ENCODE results near the gene GBA2. TPM values are rescaled to one million over a fixed set of nuclear protein-coding genes. Genes with fewer than 3 reads are reported as not detected.

GBA2 gene
- total RNA-seq, 6 experiments from 2014 or later = 29.5 to 53.7 (median 35.2) TPM

- intact Hi-C loops (cut with DNase I) = loop anchor here in 1 of 2 donors (5.0 kb wide), 1 partner anchor 41 kb away; no protein-coding TSS in a partner anchor
- H3K36me3 ChIP-seq = peaks cover 27 to 58% (median 34%) of the 10 kb centered on the region in 4 donors
- peak; percentile 79 to 92 (median 92) for ATAC-seq
- no peak overlapping the region for H3K4me3 ChIP-seq
- no peaks in the 10 kb centered on the region for H3K9me3 ChIP-seq
- no peak overlapping the region for H3K27ac ChIP-seq
- no peaks in the 10 kb centered on the region for H3K27me3 ChIP-seq
- 34% methylated on average over 5 of the region's 9 CpGs for WGBS (ENCODE audit: insufficient coverage, low coverage, low lambda C conversion rate, missing lambda C conversion rate)
- TF ChIP-seq CTCF (IDR thresholded peaks at IDR 0.05) (peak; percentile 73 to 94 (median 90)), POLR2A (IDR thresholded peaks at IDR 0.05) (no peak)
- peak in 1 of 3 donors; percentile 65 for DNase-seq
- H3K4me1 ChIP-seq = no peaks in the 10 kb centered on the region
These were observed 52.4 kb downstream of the GBA2 start for GRCh38 chr9:35696520-35697215.

- WGBS (ENCODE audit: insufficient coverage, low coverage, low lambda C conversion rate, missing lambda C conversion rate) = 75% methylated on average over 1 of the region's 3 CpGs
- H3K4me3 ChIP-seq = no peak overlapping the region
These were observed 53.1 kb downstream of the GBA2 start for GRCh38 chr9:35695943-35696401.

GRCh38 chr9:35691757-35692301 lies 57.2 kb downstream of the GBA2 start:
- H3K36me3 ChIP-seq = peaks cover 0 to 10% (median 0%) of the 10 kb centered on the region in 4 donors
- no peak overlapping the region for H3K4me3 ChIP-seq
- intact Hi-C loops (cut with DNase I) = no loop called here
- WGBS (ENCODE audit: insufficient coverage, low coverage, low lambda C conversion rate, missing lambda C conversion rate) = 86% methylated on average over 10 of the region's 13 CpGs
- H3K27me3 ChIP-seq = no peaks in the 10 kb centered on the region
- H3K9me3 ChIP-seq = no peaks in the 10 kb centered on the region
- no peak overlapping the region for H3K27ac ChIP-seq
- peaks cover 0 to 2% (median 0%) of the 10 kb centered on the region in 4 donors for H3K4me1 ChIP-seq
- no peak for TF ChIP-seq POLR2A (IDR thresholded peaks at IDR 0.05)
- TF ChIP-seq CTCF (IDR thresholded peaks at IDR 0.05) = no peak
- ATAC-seq (no peak), DNase-seq (peak in 1 of 3 donors; percentile 14)

More at GRCh38 chr9:35695943-35696401, 53.1 kb downstream of the GBA2 start:
- H3K27me3 ChIP-seq = no peaks in the 10 kb centered on the region
- H3K36me3 ChIP-seq = peaks cover 23 to 51% (median 27%) of the 10 kb centered on the region in 4 donors
- ATAC-seq = peak in 2 of 4 donors; percentile 3 to 68
- H3K4me1 ChIP-seq = no peaks in the 10 kb centered on the region
- TF ChIP-seq CTCF (IDR thresholded peaks at IDR 0.05) (no peak), POLR2A (IDR thresholded peaks at IDR 0.05) (no peak)
- no peak overlapping the region for H3K27ac ChIP-seq
- DNase-seq = no peak
- intact Hi-C loops (cut with DNase I) = loop anchor here in 1 of 2 donors (5.0 kb wide), 1 partner anchor 41 kb away; no protein-coding TSS in a partner anchor
- H3K9me3 ChIP-seq = no peaks in the 10 kb centered on the region

- Histone ChIP-seq H3K27ac (peak overlapping the region in 2 of 3 donors; percentile 71 to 80), H3K27me3 (no peaks in the 10 kb centered on the region), H3K4me1 (peaks cover 0 to 2% (median 0%) of the 10 kb centered on the region in 4 donors), H3K4me3 (peak overlapping the region; percentile 57 to 68 (median 63)), H3K9me3 (no peaks in the 10 kb centered on the region), H3K36me3 (peaks cover 0 to 7% (median 0%) of the 10 kb centered on the region in 4 donors)
- 57% methylated on average over 6 of the region's 10 CpGs for WGBS (ENCODE audit: insufficient coverage, low coverage, low lambda C conversion rate, missing lambda C conversion rate)
- intact Hi-C loops (cut with DNase I) = no loop called here
- ATAC-seq (no peak), DNase-seq (no peak)
- no peak for TF ChIP-seq POLR2A (IDR thresholded peaks at IDR 0.05)
- no peak for TF ChIP-seq CTCF (IDR thresholded peaks at IDR 0.05)
These were observed 57.7 kb downstream of the GBA2 start for GRCh38 chr9:35691334-35691650.

All from right lobe of liver (tissue), 6 donors.